ENCODE data around the gene KRTAP5-11. TPM values are rescaled to one million over a fixed set of nuclear protein-coding genes. Genes with fewer than 3 reads are reported as not detected.
"Not testable (repeated sequence)": the region's sequence is repeated elsewhere in the genome, so short reads cannot be mapped to it uniquely, and the experiment has no call there.

Gene KRTAP5-11
- total RNA-seq, 2 donors from 2014 or later: 2.9 to 5.7 TPM

GRCh38 chr11:71577469-71578004 lies 5.1 kb downstream of the KRTAP5-11 start:
- Mint-ChIP-seq H3K27me3 (ENCODE audit: insufficient read depth) (peaks cover 21% of the 10 kb centered on the region), H3K27ac (no peak overlapping the region), H3K9me3 (no peaks in the 10 kb centered on the region), H3K36me3 (ENCODE audit: low read depth) (no peaks in the 10 kb centered on the region), H3K4me3 (no peak overlapping the region), H3K4me1 (peaks cover 16% of the 10 kb centered on the region)
- no peaks in the 10 kb centered on the region for H3K36me3 ChIP-seq (ENCODE audit: control insufficient read depth, insufficient read depth, low read length)
- no peaks in the 10 kb centered on the region for H3K4me1 ChIP-seq (ENCODE audit: control insufficient read depth, insufficient read depth, low read length)
- H3K9ac ChIP-seq (ENCODE audit: extremely low read depth, low read length, poor library complexity, severe bottlenecking): no peak overlapping the region
- no peaks in the 10 kb centered on the region for H3K9me3 ChIP-seq (ENCODE audit: control insufficient read depth, low read length)
- no peak overlapping the region for H3K27ac ChIP-seq (ENCODE audit: low read depth, low read length)
- no peak for TF ChIP-seq CTCF (conservative IDR thresholded peaks at IDR 0.05)
- 94 to 95% methylated on average over 7 of the region's 7 CpGs for WGBS, 2 experiments (ENCODE audit: insufficient coverage in 1 of 2, insufficient read length in 1 of 2)
- H3K4me3 ChIP-seq (ENCODE audit: low read length): no peak overlapping the region
- H3K27me3 ChIP-seq (ENCODE audit: control insufficient read depth, insufficient read depth, low read length, poor library complexity, severe bottlenecking): peaks cover 5% of the 10 kb centered on the region
- no peak for DNase-seq

GRCh38 chr11:71576688-71577465 lies 5.8 kb downstream of the KRTAP5-11 start:
- H3K9ac ChIP-seq (ENCODE audit: extremely low read depth, low read length, poor library complexity, severe bottlenecking); H3K27ac Mint-ChIP-seq; H3K27me3 ChIP-seq (ENCODE audit: control insufficient read depth, insufficient read depth, low read length, poor library complexity, severe bottlenecking); H3K36me3 ChIP-seq (ENCODE audit: control insufficient read depth, insufficient read depth, low read length); H3K27ac ChIP-seq (ENCODE audit: low read depth, low read length); H3K9me3 Mint-ChIP-seq; H3K4me3 Mint-ChIP-seq; H3K9me3 ChIP-seq (ENCODE audit: control insufficient read depth, low read length); H3K36me3 Mint-ChIP-seq (ENCODE audit: low read depth); DNase-seq; H3K4me3 ChIP-seq (ENCODE audit: low read length); H3K4me1 ChIP-seq (ENCODE audit: control insufficient read depth, insufficient read depth, low read length): not testable (repeated sequence)
- WGBS, 2 experiments (ENCODE audit: insufficient coverage in 1 of 2, insufficient read length in 1 of 2): 94 to 95% methylated on average over 26 to 34 of the region's 41 CpGs
- Mint-ChIP-seq H3K27me3 (ENCODE audit: insufficient read depth) (peaks cover 17% of the 10 kb centered on the region), H3K4me1 (peaks cover 17% of the 10 kb centered on the region)

- peaks cover 9% of the 10 kb centered on the region for H3K27me3 Mint-ChIP-seq (ENCODE audit: insufficient read depth)
- H3K9ac ChIP-seq (ENCODE audit: extremely low read depth, low read length, poor library complexity, severe bottlenecking): no peak overlapping the region
These were observed 6.8 kb downstream of the KRTAP5-11 start for GRCh38 chr11:71575723-71576424.

More at GRCh38 chr11:71575723-71576424, 6.8 kb downstream of the KRTAP5-11 start:
- H3K4me3 ChIP-seq (ENCODE audit: low read length): no peak overlapping the region
- Mint-ChIP-seq H3K27ac (no peak overlapping the region), H3K4me3 (no peak overlapping the region), H3K36me3 (ENCODE audit: low read depth) (no peaks in the 10 kb centered on the region), H3K9me3 (no peaks in the 10 kb centered on the region), H3K4me1 (peaks cover 14% of the 10 kb centered on the region)
- no peaks in the 10 kb centered on the region for H3K9me3 ChIP-seq (ENCODE audit: control insufficient read depth, low read length)
- DNase-seq: no peak
- H3K27me3 ChIP-seq (ENCODE audit: control insufficient read depth, insufficient read depth, low read length, poor library complexity, severe bottlenecking): no peaks in the 10 kb centered on the region
- no peak overlapping the region for H3K27ac ChIP-seq (ENCODE audit: low read depth, low read length)
- no peak for TF ChIP-seq CTCF (conservative IDR thresholded peaks at IDR 0.05)
- H3K4me1 ChIP-seq (ENCODE audit: control insufficient read depth, insufficient read depth, low read length): no peaks in the 10 kb centered on the region
- WGBS, 2 experiments (ENCODE audit: insufficient coverage in 1 of 2, insufficient read length in 1 of 2): 100% methylated on average over 2 to 4 of the region's 4 CpGs
- no peaks in the 10 kb centered on the region for H3K36me3 ChIP-seq (ENCODE audit: control insufficient read depth, insufficient read depth, low read length)
